Endothelial cell of umbilical vein (primary cell): ENCODE measurements around the gene WNT7B. TPM values are rescaled to one million over a fixed set of nuclear protein-coding genes. Genes with fewer than 3 reads are reported as not detected.

Source experiments
- BruUV-seq: library from RNA; stranded (reverse); fragments of 400-500 nt; replicated peaks from 2 replicates; lab custom pipeline; 2021; lab: Mats Ljungman, UMichigan
- CTCF ChIA-PET: fragments of 300-600, 350-600 bp; sonication (Branson Sonifier 250); formaldehyde crosslinking; loops from one replicate; lab custom pipeline; 2021; ENCODE audit warnings: antibody characterized with exemption, inconsistent platforms; lab: Charles Lee
- POLR2A ChIA-PET: fragments of 300-600, 350-600 bp; sonication (Branson Sonifier 250); formaldehyde crosslinking; loops from one replicate; lab custom pipeline; 2021; ENCODE audit warnings: antibody characterized with exemption, inconsistent platforms; lab: Charles Lee
- DNase-seq: peaks from one replicate; pipeline ENCODE4 v3.0.0-alpha.2; 2011; ENCODE audit warnings: low read depth, low spot score
- FAIRE-seq: peaks from 2 replicates; lab custom pipeline; 2011; peaks lifted over from hg19 to GRCh38; lab: Jason Lieb, UNC
- H2AFZ ChIP-seq: 2 replicates; pipeline ENCODE4 v1.6.0; 2012; ENCODE audit warnings: low read depth, low read length, control low read depth, inconsistent platforms
- H3K27ac ChIP-seq: 2 replicates; pipeline ENCODE4 v1.5.1; 2011; ENCODE audit warnings: low read depth, mild to moderate bottlenecking, control low read depth, low read length, moderate library complexity; ENCODE audit not compliant: insufficient read depth
- H3K27me3 ChIP-seq, 2 experiments: 2 replicates each; pipeline versions ENCODE4 v1.6.0 to v1.6.1; 2011; ENCODE audit warnings: low read length in 2 of 2, mixed read lengths in 1 of 2; ENCODE audit not compliant: control insufficient read depth in 2 of 2, insufficient read depth in 2 of 2
- H3K36me3 ChIP-seq, 2 experiments: 2 replicates in 1 of 2; 3 replicates in 1 of 2; pipeline ENCODE4 v1.5.1; 2011; ENCODE audit warnings: low read length in 2 of 2, mild to moderate bottlenecking in 1 of 2, moderate library complexity in 1 of 2; ENCODE audit not compliant: control insufficient read depth in 2 of 2, insufficient read depth in 2 of 2; ENCODE audit errors: extremely low read depth in 1 of 2
- H3K4me1 ChIP-seq: 3 replicates; pipeline ENCODE4 v1.5.1; 2011; ENCODE audit warnings: mild to moderate bottlenecking, low read length; ENCODE audit not compliant: control insufficient read depth, insufficient read depth; ENCODE audit errors: extremely low read depth
- H3K4me2 ChIP-seq: 2 replicates; pipeline ENCODE4 v1.6.1; 2011; ENCODE audit warnings: low read length, control low read depth, mixed read lengths; ENCODE audit not compliant: insufficient read depth
- H3K4me3 ChIP-seq, 3 experiments: fragments of 200-600 bp in 1 of 3; sonication (generic), shearing (Covaris generic) in 1 of 3; replicated peaks in 1 of 3; 2 replicates each; pipeline ENCODE4 v1.5.1; 2011 to 2016; ENCODE audit warnings: control low read depth in 3 of 3, low read length in 3 of 3, mild to moderate bottlenecking in 2 of 3, inconsistent platforms in 1 of 3, low read depth in 1 of 3, moderate library complexity in 1 of 3; ENCODE audit not compliant: insufficient read depth in 1 of 3
- H3K79me2 ChIP-seq: 2 replicates; pipeline ENCODE4 v1.6.0; 2012; ENCODE audit warnings: low read length, inconsistent platforms; ENCODE audit not compliant: control insufficient read depth, insufficient read depth
- H3K9ac ChIP-seq: replicated peaks from 2 replicates; pipeline ENCODE3; 2011; ENCODE audit warnings: low read length, control low read depth; ENCODE audit not compliant: insufficient read depth; ENCODE audit errors: extremely low read depth
- H3K9me1 ChIP-seq: replicated peaks from 3 replicates; pipeline ENCODE4 v1.6.0; 2011; ENCODE audit warnings: mild to moderate bottlenecking, low read length; ENCODE audit not compliant: control insufficient read depth, insufficient read depth; ENCODE audit errors: extremely low read depth
- H3K9me3 ChIP-seq: replicated peaks from 2 replicates; pipeline ENCODE4 v1.5.1; 2012; ENCODE audit warnings: low read length, inconsistent platforms; ENCODE audit not compliant: control insufficient read depth, insufficient read depth
- H4K20me1 ChIP-seq: replicated peaks from 2 replicates; pipeline ENCODE3; 2011; ENCODE audit warnings: mild to moderate bottlenecking, low read length; ENCODE audit not compliant: control insufficient read depth, insufficient read depth; ENCODE audit errors: extremely low read depth
- CTCF ChIP-seq, 2 donors: IDR thresholded peaks; 1 replicate in 1 of 2; 2 replicates in 1 of 2; pipeline ENCODE4 v1.5.1; 2011; ENCODE audit warnings: low read length in 2 of 2, mild to moderate bottlenecking in 2 of 2, moderate library complexity in 2 of 2, control low read depth in 1 of 2, inconsistent platforms in 1 of 2, low read depth in 1 of 2; ENCODE audit not compliant: insufficient read depth in 1 of 2; ENCODE audit errors: extremely low read depth in 1 of 2
- EZH2 ChIP-seq: IDR thresholded peaks from 2 replicates; pipeline ENCODE4 v1.6.1; 2012; ENCODE audit warnings: borderline replicate concordance, low read depth, mild to moderate bottlenecking, moderate library complexity, low read length, inconsistent platforms; ENCODE audit not compliant: severe bottlenecking
- FOS ChIP-seq: IDR thresholded peaks from 2 replicates; pipeline ENCODE4 v1.6.1; 2011; ENCODE audit warnings: mild to moderate bottlenecking, low read length, moderate library complexity, borderline replicate concordance; ENCODE audit not compliant: insufficient read depth
- GATA2 ChIP-seq: IDR thresholded peaks from 2 replicates; pipeline ENCODE4 v1.7.0; 2011; ENCODE audit warnings: low read depth, mild to moderate bottlenecking, moderate library complexity, mixed read lengths, low read length; ENCODE audit not compliant: insufficient read length, insufficient read depth
- JUN ChIP-seq: IDR thresholded peaks from 2 replicates; pipeline ENCODE4 v1.6.1; 2011; ENCODE audit warnings: borderline replicate concordance, low read depth; ENCODE audit not compliant: insufficient read length, insufficient read depth
- MAX ChIP-seq: IDR thresholded peaks from 2 replicates; pipeline ENCODE4 v1.6.1; 2011; ENCODE audit not compliant: insufficient read depth, insufficient read length
- MYC ChIP-seq: IDR thresholded peaks from one replicate; pipeline ENCODE4 v1.6.1; 2011; ENCODE audit warnings: mild to moderate bottlenecking, low read depth, low read length
- POLR2A ChIP-seq: IDR thresholded peaks from 2 replicates; pipeline ENCODE4 v1.6.1; 2012; ENCODE audit warnings: low read depth, mild to moderate bottlenecking, control low read depth, low read length
- POLR2AphosphoS5 ChIP-seq: IDR thresholded peaks from 2 replicates; pipeline ENCODE4 v1.6.1; 2012; ENCODE audit warnings: low read depth, mild to moderate bottlenecking, control low read depth, low read length, moderate library complexity; ENCODE audit not compliant: insufficient read depth
- dilution Hi-C: fragments of 300-500 bp; cut with MboI; formaldehyde crosslinking; loops from one replicate; pipeline ENCODE4 v1.15.0; 2019; ENCODE audit warnings: low sequenced_read_pairs; ENCODE audit not compliant: extremely low pct_ligation_motif_present
- intact Hi-C: fragments of 100-400 bp; cut with micrococcal nuclease; formaldehyde crosslinking; loops from one replicate; pipeline ENCODE4 v1.10.0; 2022
- polyA plus RNA-seq, 4 experiments: library from polyadenylated mRNA; depleted of rRNA in 3 of 4; stranded (reverse) in 3 of 4; unstranded in 1 of 4; fragments of >200 nt; gene quantifications; 2 replicates each; pipeline versions ENCODE4 v1.2.1 to v1.2.3, GENCODE V29; 2011 to 2012; ENCODE audit warnings: missing spikeins in 1 of 4
- total RNA-seq: library from RNA; stranded (reverse); gene quantifications from 2 replicates; pipeline ENCODE4 v1.2.3, GENCODE V29; 2021

WNT7B gene
- total and polyA plus RNA-seq, 2 donors (not counting 3 experiments of a cell fraction or from before 2014, with no cell fraction given), result not detected

GRCh38 chr22:45891471-45891995 is 85.4 kb downstream of the WNT7B start:
- no peaks in the 10 kb centered on the region for H3K9me3 ChIP-seq
- H3K9ac ChIP-seq, result no peak overlapping the region
- no TSS peak for BruUV-seq
- ChIA-PET POLR2A (no interaction called here), CTCF (no interaction called here)
- dilution Hi-C loops, result no loop called here
- H4K20me1 ChIP-seq, result no peaks in the 10 kb centered on the region
- H3K79me2 ChIP-seq, result no peaks in the 10 kb centered on the region
- no peaks in the 10 kb centered on the region for H3K36me3 ChIP-seq
- no peak overlapping the region for H2AFZ ChIP-seq
- FAIRE-seq, result no peak
- H3K27ac ChIP-seq, result no peak overlapping the region
- H3K27me3 ChIP-seq, result peaks cover 0 to 3% of the 10 kb centered on the region in 2 experiments
- H3K4me1 ChIP-seq, result no peaks in the 10 kb centered on the region
- TF ChIP-seq MAX, result no peak
- TF ChIP-seq POLR2AphosphoS5, result no peak
- no peak for TF ChIP-seq MYC
- no peak for TF ChIP-seq CTCF (IDR thresholded peaks at IDR 0.05; ENCODE audit: extremely low read depth in 1 of 2, insufficient read depth in 1 of 2, low read depth in 1 of 2, low read length in 2 of 2)
- TF ChIP-seq EZH2, result no peak
- no peak for TF ChIP-seq JUN
- no peak for TF ChIP-seq POLR2A
- TF ChIP-seq FOS, result no peak
- TF ChIP-seq GATA2, result no peak
- DNase-seq, result no peak
- H3K4me3 ChIP-seq, result no peak overlapping the region
- intact Hi-C loops, result no loop called here
- no peak overlapping the region for H3K4me2 ChIP-seq
- no peaks in the 10 kb centered on the region for H3K9me1 ChIP-seq
